ENCODE results near the gene BABAM2. TPM values are rescaled to one million over a fixed set of nuclear protein-coding genes. Genes with fewer than 3 reads are reported as not detected.

Gene BABAM2
- total RNA-seq, 2 donors from 2014 or later: 36.4 to 40.9 TPM

DNA sequence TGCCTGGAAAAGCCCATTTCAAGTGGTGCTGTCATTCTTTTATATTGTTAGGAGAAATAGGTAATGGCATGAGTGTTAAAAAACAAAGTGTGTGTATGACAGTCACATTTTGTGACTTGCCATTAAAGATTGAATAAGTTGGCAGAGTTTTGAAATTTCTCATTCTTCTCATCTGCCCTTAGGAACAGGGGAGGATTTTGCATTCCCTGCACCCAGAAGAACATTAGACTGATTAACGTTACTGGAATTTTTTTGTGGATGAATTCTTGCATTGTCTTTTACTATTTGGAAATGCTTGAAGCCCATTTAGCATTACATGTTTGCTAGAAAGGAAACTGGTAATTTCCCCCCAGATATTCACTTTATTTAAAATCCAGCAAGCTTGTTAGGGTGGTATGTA, 162.2 kb downstream of the BABAM2 start:
- no peaks in the 10 kb centered on the region for H3K36me3 Mint-ChIP-seq (ENCODE audit: low read depth)
- no peak for DNase-seq
- no peak overlapping the region for H3K4me3 Mint-ChIP-seq
- H3K27ac Mint-ChIP-seq: no peak overlapping the region
- no peaks in the 10 kb centered on the region for H3K9me3 Mint-ChIP-seq
- no peaks in the 10 kb centered on the region for H3K27me3 Mint-ChIP-seq (ENCODE audit: insufficient read depth)
- no peaks in the 10 kb centered on the region for H3K4me1 ChIP-seq (ENCODE audit: control insufficient read depth, insufficient read depth, low read length)
- H3K9ac ChIP-seq (ENCODE audit: extremely low read depth, low read length, poor library complexity, severe bottlenecking): no peak overlapping the region
- H3K4me3 ChIP-seq (ENCODE audit: low read length): no peak overlapping the region
- no peaks in the 10 kb centered on the region for H3K36me3 ChIP-seq (ENCODE audit: control insufficient read depth, insufficient read depth, low read length)
- TF ChIP-seq, protein P1, sequence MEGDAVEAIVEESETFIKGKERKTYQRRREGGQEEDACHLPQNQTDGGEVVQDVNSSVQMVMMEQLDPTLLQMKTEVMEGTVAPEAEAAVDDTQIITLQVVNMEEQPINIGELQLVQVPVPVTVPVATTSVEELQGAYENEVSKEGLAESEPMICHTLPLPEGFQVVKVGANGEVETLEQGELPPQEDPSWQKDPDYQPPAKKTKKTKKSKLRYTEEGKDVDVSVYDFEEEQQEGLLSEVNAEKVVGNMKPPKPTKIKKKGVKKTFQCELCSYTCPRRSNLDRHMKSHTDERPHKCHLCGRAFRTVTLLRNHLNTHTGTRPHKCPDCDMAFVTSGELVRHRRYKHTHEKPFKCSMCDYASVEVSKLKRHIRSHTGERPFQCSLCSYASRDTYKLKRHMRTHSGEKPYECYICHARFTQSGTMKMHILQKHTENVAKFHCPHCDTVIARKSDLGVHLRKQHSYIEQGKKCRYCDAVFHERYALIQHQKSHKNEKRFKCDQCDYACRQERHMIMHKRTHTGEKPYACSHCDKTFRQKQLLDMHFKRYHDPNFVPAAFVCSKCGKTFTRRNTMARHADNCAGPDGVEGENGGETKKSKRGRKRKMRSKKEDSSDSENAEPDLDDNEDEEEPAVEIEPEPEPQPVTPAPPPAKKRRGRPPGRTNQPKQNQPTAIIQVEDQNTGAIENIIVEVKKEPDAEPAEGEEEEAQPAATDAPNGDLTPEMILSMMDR (conservative IDR thresholded peaks at IDR 0.05): no peak
- no peaks in the 10 kb centered on the region for H3K9me3 ChIP-seq (ENCODE audit: control insufficient read depth, low read length)
- H3K4me1 Mint-ChIP-seq: no peaks in the 10 kb centered on the region
- no peaks in the 10 kb centered on the region for H3K27me3 ChIP-seq (ENCODE audit: control insufficient read depth, insufficient read depth, low read length, poor library complexity, severe bottlenecking)
- no peak overlapping the region for H3K27ac ChIP-seq (ENCODE audit: low read depth, low read length)
- 100% methylated on average over 1 of the region's 1 CpG; no CpG with 5 or more reads in 1 of the 2 experiments for WGBS, 2 experiments (ENCODE audit: insufficient coverage in 1 of 2, insufficient read length in 1 of 2)

DNA sequence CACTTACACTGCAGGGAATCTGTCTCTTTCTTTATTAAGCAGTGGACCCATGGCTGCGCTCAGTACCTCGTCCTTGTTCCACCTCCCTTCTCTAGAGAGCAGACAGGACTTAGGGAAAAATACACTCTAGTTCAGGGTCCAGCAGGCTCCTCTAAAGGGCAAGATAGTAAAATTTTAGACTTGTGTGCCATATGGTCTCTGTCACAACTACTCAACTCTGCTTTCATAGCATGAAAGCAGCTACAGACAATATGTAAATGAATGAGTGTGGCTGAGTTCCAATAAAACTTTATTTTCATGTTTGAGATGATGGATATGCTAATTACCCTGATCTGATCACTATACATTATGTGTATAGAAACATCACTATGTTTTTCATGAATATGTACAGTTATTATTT, 163.1 kb downstream of the BABAM2 start:
- Mint-ChIP-seq H3K9me3 (no peaks in the 10 kb centered on the region), H3K4me1 (no peaks in the 10 kb centered on the region), H3K27me3 (ENCODE audit: insufficient read depth) (no peaks in the 10 kb centered on the region), H3K27ac (no peak overlapping the region), H3K36me3 (ENCODE audit: low read depth) (no peaks in the 10 kb centered on the region), H3K4me3 (no peak overlapping the region)
- Histone ChIP-seq H3K36me3 (ENCODE audit: control insufficient read depth, insufficient read depth, low read length) (no peaks in the 10 kb centered on the region), H3K4me3 (ENCODE audit: low read length) (no peak overlapping the region), H3K9me3 (ENCODE audit: control insufficient read depth, low read length) (no peaks in the 10 kb centered on the region), H3K27ac (ENCODE audit: low read depth, low read length) (no peak overlapping the region), H3K4me1 (ENCODE audit: control insufficient read depth, insufficient read depth, low read length) (no peaks in the 10 kb centered on the region), H3K27me3 (ENCODE audit: control insufficient read depth, insufficient read depth, low read length, poor library complexity, severe bottlenecking) (no peaks in the 10 kb centered on the region), H3K9ac (ENCODE audit: extremely low read depth, low read length, poor library complexity, severe bottlenecking) (no peak overlapping the region)
- no peak for DNase-seq
- WGBS, 2 experiments (ENCODE audit: insufficient coverage in 1 of 2, insufficient read length in 1 of 2): 80 to 88% methylated on average over 2 of the region's 2 CpGs
- TF ChIP-seq, protein P1 (conservative IDR thresholded peaks at IDR 0.05): no peak

DNA sequence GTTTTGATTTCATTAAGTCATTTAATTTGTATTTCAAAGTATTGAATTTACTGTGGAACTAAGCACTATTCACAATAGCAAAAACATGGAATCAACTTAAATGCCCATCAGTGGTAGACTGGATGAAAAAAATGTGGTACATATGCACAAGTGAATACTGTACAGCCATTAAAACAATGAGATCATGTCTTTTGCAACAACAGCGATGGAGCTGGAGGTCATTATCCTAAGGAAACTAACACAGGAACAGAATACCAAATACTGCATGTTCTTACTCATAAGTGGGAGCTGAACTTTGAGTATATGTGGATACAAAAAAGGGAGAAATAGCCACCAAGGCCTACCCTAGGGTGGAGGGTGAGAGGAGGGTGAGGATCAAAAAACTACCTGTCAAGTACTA, 164.4 kb downstream of the BABAM2 start:
- Mint-ChIP-seq H3K27ac (no peak overlapping the region), H3K4me3 (no peak overlapping the region), H3K4me1 (no peaks in the 10 kb centered on the region), H3K27me3 (ENCODE audit: insufficient read depth) (no peaks in the 10 kb centered on the region), H3K36me3 (ENCODE audit: low read depth) (no peaks in the 10 kb centered on the region), H3K9me3 (no peaks in the 10 kb centered on the region)
- Histone ChIP-seq H3K4me3 (ENCODE audit: low read length) (no peak overlapping the region), H3K9ac (ENCODE audit: extremely low read depth, low read length, poor library complexity, severe bottlenecking) (no peak overlapping the region), H3K27me3 (ENCODE audit: control insufficient read depth, insufficient read depth, low read length, poor library complexity, severe bottlenecking) (no peaks in the 10 kb centered on the region), H3K36me3 (ENCODE audit: control insufficient read depth, insufficient read depth, low read length) (no peaks in the 10 kb centered on the region), H3K4me1 (ENCODE audit: control insufficient read depth, insufficient read depth, low read length) (no peaks in the 10 kb centered on the region), H3K27ac (ENCODE audit: low read depth, low read length) (no peak overlapping the region), H3K9me3 (ENCODE audit: control insufficient read depth, low read length) (no peaks in the 10 kb centered on the region)
- DNase-seq: no peak
- WGBS, 2 experiments (ENCODE audit: insufficient coverage in 1 of 2, insufficient read length in 1 of 2): 100% methylated on average over 1 of the region's 1 CpG; no CpG with 5 or more reads in 1 of the 2 experiments
- TF ChIP-seq, protein P1 (conservative IDR thresholded peaks at IDR 0.05): no peak

Measured in endodermal cell (in vitro differentiated cells).